ENCODE data around the gene HHLA2.
"Not testable (repeated sequence)": the region's sequence is repeated elsewhere in the genome, so short reads cannot be mapped to it uniquely, and the experiment has no call there.

DNA sequence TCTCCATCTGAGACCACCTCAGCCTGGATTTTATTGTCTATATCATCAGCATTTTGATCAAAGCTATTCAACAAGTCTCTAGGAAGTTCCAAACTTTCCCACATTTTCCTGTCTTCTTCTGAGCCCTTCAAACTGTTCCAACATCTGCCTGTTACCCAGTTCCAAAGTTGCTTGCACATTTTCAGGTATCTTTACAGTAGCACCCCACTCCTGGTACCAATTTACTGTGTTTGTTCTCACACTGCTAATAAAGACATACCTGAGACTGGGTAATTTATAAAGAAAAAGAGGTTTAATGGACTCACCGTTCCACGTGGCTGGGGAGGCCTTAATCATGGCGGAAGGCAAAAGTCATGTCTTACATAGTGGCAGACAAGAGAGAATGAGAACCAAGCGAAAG lies 17.3 kb upstream of the HHLA2 start:
- not testable (repeated sequence) for TF ChIP-seq EZH2phosphoT487 (IDR thresholded peaks at IDR 0.05; ENCODE audit: unreplicated experiment); POLR2AphosphoS5 (IDR thresholded peaks at IDR 0.05; ENCODE audit: low read depth); STAT1 (IDR thresholded peaks at IDR 0.05; ENCODE audit: unreplicated experiment); EZH2 (IDR thresholded peaks at IDR 0.05; ENCODE audit: low read depth, unreplicated experiment); NANOG (IDR thresholded peaks at IDR 0.05; ENCODE audit: borderline replicate concordance); JUNB (IDR thresholded peaks at IDR 0.05; ENCODE audit: unreplicated experiment); ZNF114 (CRISPR knock-in tag; IDR thresholded peaks at IDR 0.05); CREB1 (CRISPR knock-in tag; IDR thresholded peaks at IDR 0.05; ENCODE audit: low read depth); ZNF331 (CRISPR knock-in tag; IDR thresholded peaks at IDR 0.05; ENCODE audit: low read depth)
- TF ChIP-seq, protein P1, sequence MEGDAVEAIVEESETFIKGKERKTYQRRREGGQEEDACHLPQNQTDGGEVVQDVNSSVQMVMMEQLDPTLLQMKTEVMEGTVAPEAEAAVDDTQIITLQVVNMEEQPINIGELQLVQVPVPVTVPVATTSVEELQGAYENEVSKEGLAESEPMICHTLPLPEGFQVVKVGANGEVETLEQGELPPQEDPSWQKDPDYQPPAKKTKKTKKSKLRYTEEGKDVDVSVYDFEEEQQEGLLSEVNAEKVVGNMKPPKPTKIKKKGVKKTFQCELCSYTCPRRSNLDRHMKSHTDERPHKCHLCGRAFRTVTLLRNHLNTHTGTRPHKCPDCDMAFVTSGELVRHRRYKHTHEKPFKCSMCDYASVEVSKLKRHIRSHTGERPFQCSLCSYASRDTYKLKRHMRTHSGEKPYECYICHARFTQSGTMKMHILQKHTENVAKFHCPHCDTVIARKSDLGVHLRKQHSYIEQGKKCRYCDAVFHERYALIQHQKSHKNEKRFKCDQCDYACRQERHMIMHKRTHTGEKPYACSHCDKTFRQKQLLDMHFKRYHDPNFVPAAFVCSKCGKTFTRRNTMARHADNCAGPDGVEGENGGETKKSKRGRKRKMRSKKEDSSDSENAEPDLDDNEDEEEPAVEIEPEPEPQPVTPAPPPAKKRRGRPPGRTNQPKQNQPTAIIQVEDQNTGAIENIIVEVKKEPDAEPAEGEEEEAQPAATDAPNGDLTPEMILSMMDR (conservative IDR thresholded peaks at IDR 0.05; ENCODE audit: low read depth in 2 of 2): not testable (repeated sequence)
- TF ChIP-seq, protein P2, sequence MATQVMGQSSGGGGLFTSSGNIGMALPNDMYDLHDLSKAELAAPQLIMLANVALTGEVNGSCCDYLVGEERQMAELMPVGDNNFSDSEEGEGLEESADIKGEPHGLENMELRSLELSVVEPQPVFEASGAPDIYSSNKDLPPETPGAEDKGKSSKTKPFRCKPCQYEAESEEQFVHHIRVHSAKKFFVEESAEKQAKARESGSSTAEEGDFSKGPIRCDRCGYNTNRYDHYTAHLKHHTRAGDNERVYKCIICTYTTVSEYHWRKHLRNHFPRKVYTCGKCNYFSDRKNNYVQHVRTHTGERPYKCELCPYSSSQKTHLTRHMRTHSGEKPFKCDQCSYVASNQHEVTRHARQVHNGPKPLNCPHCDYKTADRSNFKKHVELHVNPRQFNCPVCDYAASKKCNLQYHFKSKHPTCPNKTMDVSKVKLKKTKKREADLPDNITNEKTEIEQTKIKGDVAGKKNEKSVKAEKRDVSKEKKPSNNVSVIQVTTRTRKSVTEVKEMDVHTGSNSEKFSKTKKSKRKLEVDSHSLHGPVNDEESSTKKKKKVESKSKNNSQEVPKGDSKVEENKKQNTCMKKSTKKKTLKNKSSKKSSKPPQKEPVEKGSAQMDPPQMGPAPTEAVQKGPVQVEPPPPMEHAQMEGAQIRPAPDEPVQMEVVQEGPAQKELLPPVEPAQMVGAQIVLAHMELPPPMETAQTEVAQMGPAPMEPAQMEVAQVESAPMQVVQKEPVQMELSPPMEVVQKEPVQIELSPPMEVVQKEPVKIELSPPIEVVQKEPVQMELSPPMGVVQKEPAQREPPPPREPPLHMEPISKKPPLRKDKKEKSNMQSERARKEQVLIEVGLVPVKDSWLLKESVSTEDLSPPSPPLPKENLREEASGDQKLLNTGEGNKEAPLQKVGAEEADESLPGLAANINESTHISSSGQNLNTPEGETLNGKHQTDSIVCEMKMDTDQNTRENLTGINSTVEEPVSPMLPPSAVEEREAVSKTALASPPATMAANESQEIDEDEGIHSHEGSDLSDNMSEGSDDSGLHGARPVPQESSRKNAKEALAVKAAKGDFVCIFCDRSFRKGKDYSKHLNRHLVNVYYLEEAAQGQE (IDR thresholded peaks at IDR 0.05; ENCODE audit: unreplicated experiment): not testable (repeated sequence)
- TF ChIP-seq, protein P3, sequence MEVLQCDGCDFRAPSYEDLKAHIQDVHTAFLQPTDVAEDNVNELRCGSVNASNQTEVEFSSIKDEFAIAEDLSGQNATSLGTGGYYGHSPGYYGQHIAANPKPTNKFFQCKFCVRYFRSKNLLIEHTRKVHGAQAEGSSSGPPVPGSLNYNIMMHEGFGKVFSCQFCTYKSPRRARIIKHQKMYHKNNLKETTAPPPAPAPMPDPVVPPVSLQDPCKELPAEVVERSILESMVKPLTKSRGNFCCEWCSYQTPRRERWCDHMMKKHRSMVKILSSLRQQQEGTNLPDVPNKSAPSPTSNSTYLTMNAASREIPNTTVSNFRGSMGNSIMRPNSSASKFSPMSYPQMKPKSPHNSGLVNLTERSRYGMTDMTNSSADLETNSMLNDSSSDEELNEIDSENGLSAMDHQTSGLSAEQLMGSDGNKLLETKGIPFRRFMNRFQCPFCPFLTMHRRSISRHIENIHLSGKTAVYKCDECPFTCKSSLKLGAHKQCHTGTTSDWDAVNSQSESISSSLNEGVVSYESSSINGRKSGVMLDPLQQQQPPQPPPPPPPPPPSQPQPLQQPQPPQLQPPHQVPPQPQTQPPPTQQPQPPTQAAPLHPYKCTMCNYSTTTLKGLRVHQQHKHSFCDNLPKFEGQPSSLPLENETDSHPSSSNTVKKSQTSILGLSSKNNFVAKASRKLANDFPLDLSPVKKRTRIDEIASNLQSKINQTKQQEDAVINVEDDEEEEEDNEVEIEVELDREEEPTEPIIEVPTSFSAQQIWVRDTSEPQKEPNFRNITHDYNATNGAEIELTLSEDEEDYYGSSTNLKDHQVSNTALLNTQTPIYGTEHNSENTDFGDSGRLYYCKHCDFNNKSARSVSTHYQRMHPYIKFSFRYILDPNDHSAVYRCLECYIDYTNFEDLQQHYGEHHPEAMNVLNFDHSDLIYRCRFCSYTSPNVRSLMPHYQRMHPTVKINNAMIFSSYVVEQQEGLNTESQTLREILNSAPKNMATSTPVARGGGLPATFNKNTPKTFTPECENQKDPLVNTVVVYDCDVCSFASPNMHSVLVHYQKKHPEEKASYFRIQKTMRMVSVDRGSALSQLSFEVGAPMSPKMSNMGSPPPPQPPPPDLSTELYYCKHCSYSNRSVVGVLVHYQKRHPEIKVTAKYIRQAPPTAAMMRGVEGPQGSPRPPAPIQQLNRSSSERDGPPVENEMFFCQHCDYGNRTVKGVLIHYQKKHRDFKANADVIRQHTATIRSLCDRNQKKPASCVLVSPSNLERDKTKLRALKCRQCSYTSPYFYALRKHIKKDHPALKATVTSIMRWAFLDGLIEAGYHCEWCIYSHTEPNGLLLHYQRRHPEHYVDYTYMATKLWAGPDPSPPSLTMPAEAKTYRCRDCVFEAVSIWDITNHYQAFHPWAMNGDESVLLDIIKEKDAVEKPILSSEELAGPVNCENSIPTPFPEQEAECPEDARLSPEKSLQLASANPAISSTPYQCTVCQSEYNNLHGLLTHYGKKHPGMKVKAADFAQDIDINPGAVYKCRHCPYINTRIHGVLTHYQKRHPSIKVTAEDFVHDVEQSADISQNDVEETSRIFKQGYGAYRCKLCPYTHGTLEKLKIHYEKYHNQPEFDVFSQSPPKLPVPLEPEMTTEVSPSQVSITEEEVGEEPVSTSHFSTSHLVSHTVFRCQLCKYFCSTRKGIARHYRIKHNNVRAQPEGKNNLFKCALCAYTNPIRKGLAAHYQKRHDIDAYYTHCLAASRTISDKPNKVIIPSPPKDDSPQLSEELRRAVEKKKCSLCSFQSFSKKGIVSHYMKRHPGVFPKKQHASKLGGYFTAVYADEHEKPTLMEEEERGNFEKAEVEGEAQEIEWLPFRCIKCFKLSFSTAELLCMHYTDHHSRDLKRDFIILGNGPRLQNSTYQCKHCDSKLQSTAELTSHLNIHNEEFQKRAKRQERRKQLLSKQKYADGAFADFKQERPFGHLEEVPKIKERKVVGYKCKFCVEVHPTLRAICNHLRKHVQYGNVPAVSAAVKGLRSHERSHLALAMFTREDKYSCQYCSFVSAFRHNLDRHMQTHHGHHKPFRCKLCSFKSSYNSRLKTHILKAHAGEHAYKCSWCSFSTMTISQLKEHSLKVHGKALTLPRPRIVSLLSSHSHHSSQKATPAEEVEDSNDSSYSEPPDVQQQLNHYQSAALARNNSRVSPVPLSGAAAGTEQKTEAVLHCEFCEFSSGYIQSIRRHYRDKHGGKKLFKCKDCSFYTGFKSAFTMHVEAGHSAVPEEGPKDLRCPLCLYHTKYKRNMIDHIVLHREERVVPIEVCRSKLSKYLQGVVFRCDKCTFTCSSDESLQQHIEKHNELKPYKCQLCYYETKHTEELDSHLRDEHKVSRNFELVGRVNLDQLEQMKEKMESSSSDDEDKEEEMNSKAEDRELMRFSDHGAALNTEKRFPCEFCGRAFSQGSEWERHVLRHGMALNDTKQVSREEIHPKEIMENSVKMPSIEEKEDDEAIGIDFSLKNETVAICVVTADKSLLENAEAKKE (CRISPR knock-in tag; IDR thresholded peaks at IDR 0.05): not testable (repeated sequence)
- TF ChIP-seq, protein P4, sequence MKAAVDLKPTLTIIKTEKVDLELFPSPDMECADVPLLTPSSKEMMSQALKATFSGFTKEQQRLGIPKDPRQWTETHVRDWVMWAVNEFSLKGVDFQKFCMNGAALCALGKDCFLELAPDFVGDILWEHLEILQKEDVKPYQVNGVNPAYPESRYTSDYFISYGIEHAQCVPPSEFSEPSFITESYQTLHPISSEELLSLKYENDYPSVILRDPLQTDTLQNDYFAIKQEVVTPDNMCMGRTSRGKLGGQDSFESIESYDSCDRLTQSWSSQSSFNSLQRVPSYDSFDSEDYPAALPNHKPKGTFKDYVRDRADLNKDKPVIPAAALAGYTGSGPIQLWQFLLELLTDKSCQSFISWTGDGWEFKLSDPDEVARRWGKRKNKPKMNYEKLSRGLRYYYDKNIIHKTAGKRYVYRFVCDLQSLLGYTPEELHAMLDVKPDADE (IDR thresholded peaks at IDR 0.05): not testable (repeated sequence)

Data from GM23338 (cell line).